ENCODE data around the gene RASD2.

The RASD2 gene

GRCh38 chr22:35558719-35559118 is 18.1 kb downstream of the RASD2 start:
- DNase-seq (ENCODE audit: low spot score) (no peak), FAIRE-seq (no peak)

- FAIRE-seq (peak; percentile 48), DNase-seq (ENCODE audit: low spot score) (no peak)
These were observed 18.8 kb downstream of the RASD2 start for GRCh38 chr22:35559354-35560005.

GRCh38 chr22:35560366-35560765 is 19.7 kb downstream of the RASD2 start:
- FAIRE-seq, result peak; percentile 27
- no peak for DNase-seq (ENCODE audit: low spot score)

GRCh38 chr22:35560824-35561223 is 20.2 kb downstream of the RASD2 start:
- DNase-seq (ENCODE audit: low spot score) (no peak), FAIRE-seq (peak; percentile 9)

GRCh38 chr22:35561796-35562526 is 21.3 kb downstream of the RASD2 start:
- DNase-seq (ENCODE audit: low spot score) (peak; percentile 96), FAIRE-seq (peak; percentile 96)

- no peak for FAIRE-seq
- no peak for DNase-seq (ENCODE audit: low spot score)
These were observed 22.6 kb downstream of the RASD2 start for GRCh38 chr22:35563211-35563610.

GRCh38 chr22:35564975-35565867 is 24.6 kb downstream of the RASD2 start:
- peak; percentile 99 for FAIRE-seq
- no peak for DNase-seq (ENCODE audit: low spot score)

GRCh38 chr22:35567351-35568141 is 26.9 kb downstream of the RASD2 start:
- FAIRE-seq (no peak), DNase-seq (ENCODE audit: low spot score) (no peak)

- peak; percentile 76 for FAIRE-seq
- DNase-seq (ENCODE audit: low spot score), result peak; percentile 71
These were observed 28.4 kb downstream of the RASD2 start for GRCh38 chr22:35568751-35569739.

GRCh38 chr22:35569916-35570315 is 29.3 kb downstream of the RASD2 start:
- no peak for FAIRE-seq
- DNase-seq (ENCODE audit: low spot score), result no peak

GRCh38 chr22:35570686-35571194 is 30.1 kb downstream of the RASD2 start:
- no peak for DNase-seq (ENCODE audit: low spot score)
- FAIRE-seq, result no peak

GRCh38 chr22:35572556-35572955 is 31.9 kb downstream of the RASD2 start:
- no peak for FAIRE-seq
- DNase-seq (ENCODE audit: low spot score), result no peak

GRCh38 chr22:35575116-35575748 is 34.6 kb downstream of the RASD2 start:
- DNase-seq (ENCODE audit: low spot score) (no peak), FAIRE-seq (no peak)

GRCh38 chr22:35576671-35577070 is 36.0 kb downstream of the RASD2 start:
- DNase-seq (ENCODE audit: low spot score) (no peak), FAIRE-seq (no peak)

- FAIRE-seq (peak; percentile 96), DNase-seq (ENCODE audit: low spot score) (no peak)
These were observed 37.4 kb downstream of the RASD2 start for GRCh38 chr22:35577799-35578659.

GRCh38 chr22:35578836-35579575 is 38.4 kb downstream of the RASD2 start:
- DNase-seq (ENCODE audit: low spot score) (no peak), FAIRE-seq (peak; percentile 9)

GRCh38 chr22:35580351-35581022 is 39.9 kb downstream of the RASD2 start:
- no peak for FAIRE-seq
- DNase-seq (ENCODE audit: low spot score), result no peak

Measured in urothelium cell line (cell line).